Peyer's patch (tissue), 4 donors: ENCODE data around the gene FFAR1.

Source experiments
- CTCF ChIP-seq, 6 experiments: fragments of 450-650 bp in 4 of 6; fragments of 200-600 bp in 2 of 6; sonication (generic) in 1 of 6; IDR thresholded peaks; one replicate each; pipeline ENCODE4 v1.5.1; 2017 to 2019; ENCODE audit warnings: antibody characterized with exemption in 6 of 6, mild to moderate bottlenecking in 3 of 6, moderate library complexity in 1 of 6
- POLR2A ChIP-seq, 2 donors: fragments of 450-650 bp; IDR thresholded peaks; one replicate each; pipeline ENCODE4 v1.5.1; 2017; ENCODE audit warnings: antibody characterized with exemption in 2 of 2, mild to moderate bottlenecking in 2 of 2, moderate library complexity in 2 of 2

GRCh38 chr19:35321291-35321690 lies 26.4 kb upstream of the FFAR1 start:
- no peak for TF ChIP-seq POLR2A (IDR thresholded peaks at IDR 0.05)
- no peak for TF ChIP-seq CTCF (IDR thresholded peaks at IDR 0.05)
